ENCODE results near the gene PPM1H.

PPM1H gene

DNA sequence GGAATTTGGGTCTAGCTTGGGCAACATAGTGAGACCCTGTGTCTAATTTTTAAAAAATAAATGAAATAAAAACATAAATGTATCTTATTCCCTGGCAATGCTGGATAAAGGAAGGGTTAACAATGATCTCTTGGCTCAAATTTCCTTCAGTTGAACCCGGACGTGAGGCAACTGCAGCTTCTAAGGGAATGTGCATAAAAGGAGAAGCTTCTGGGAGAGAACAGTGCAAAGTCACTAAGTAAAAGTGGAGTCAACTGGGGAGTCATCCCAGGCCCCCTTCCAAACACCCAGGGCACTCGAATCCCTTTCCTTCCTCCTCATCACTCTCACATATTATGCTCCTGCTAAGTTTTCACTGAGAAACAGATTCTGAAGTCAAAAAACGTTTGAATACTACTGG lies 147.3 kb downstream of the PPM1H start:
- H3K4me3 Mint-ChIP-seq: no peak overlapping the region
- H3K9me3 Mint-ChIP-seq: no peaks in the 10 kb centered on the region
- TF ChIP-seq, protein P1, sequence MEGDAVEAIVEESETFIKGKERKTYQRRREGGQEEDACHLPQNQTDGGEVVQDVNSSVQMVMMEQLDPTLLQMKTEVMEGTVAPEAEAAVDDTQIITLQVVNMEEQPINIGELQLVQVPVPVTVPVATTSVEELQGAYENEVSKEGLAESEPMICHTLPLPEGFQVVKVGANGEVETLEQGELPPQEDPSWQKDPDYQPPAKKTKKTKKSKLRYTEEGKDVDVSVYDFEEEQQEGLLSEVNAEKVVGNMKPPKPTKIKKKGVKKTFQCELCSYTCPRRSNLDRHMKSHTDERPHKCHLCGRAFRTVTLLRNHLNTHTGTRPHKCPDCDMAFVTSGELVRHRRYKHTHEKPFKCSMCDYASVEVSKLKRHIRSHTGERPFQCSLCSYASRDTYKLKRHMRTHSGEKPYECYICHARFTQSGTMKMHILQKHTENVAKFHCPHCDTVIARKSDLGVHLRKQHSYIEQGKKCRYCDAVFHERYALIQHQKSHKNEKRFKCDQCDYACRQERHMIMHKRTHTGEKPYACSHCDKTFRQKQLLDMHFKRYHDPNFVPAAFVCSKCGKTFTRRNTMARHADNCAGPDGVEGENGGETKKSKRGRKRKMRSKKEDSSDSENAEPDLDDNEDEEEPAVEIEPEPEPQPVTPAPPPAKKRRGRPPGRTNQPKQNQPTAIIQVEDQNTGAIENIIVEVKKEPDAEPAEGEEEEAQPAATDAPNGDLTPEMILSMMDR (IDR thresholded peaks at IDR 0.05): no peak
- peaks cover 73% of the 10 kb centered on the region for H3K4me1 Mint-ChIP-seq
- no peak for DNase-seq
- peak overlapping the region; percentile 79 for H3K27ac Mint-ChIP-seq
- no peaks in the 10 kb centered on the region for H3K27me3 Mint-ChIP-seq (ENCODE audit: low read depth, poor library complexity)
- H3K36me3 Mint-ChIP-seq (ENCODE audit: low read depth): peaks cover 4% of the 10 kb centered on the region

DNA sequence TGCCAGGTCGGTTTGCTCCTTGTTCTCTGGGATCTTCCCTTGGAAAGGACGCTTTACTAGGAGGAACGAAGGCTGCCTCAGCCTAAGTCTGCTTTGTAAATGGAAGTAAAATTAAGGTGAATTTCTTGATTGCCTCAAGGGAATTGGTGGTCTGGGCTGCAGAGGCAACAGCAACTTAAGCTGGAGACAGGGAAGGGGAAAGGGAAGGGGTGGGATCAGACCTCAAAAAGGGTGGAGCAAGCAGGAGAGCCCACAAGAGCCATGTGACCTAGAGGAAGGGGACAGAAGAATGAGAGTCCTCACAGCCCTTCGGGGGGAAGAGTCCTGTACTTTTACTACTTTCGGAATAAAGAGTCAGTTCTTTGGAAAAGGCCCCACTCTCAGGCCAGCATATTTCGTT lies 147.9 kb downstream of the PPM1H start:
- H3K9me3 Mint-ChIP-seq: no peaks in the 10 kb centered on the region
- no peaks in the 10 kb centered on the region for H3K27me3 Mint-ChIP-seq (ENCODE audit: low read depth, poor library complexity)
- H3K36me3 Mint-ChIP-seq (ENCODE audit: low read depth): peaks cover 4% of the 10 kb centered on the region
- no peak overlapping the region for H3K4me3 Mint-ChIP-seq
- H3K4me1 Mint-ChIP-seq: peaks cover 69% of the 10 kb centered on the region
- H3K27ac Mint-ChIP-seq: peak overlapping the region; percentile 73
- DNase-seq: no peak
- TF ChIP-seq, protein P1 (IDR thresholded peaks at IDR 0.05): no peak

DNA sequence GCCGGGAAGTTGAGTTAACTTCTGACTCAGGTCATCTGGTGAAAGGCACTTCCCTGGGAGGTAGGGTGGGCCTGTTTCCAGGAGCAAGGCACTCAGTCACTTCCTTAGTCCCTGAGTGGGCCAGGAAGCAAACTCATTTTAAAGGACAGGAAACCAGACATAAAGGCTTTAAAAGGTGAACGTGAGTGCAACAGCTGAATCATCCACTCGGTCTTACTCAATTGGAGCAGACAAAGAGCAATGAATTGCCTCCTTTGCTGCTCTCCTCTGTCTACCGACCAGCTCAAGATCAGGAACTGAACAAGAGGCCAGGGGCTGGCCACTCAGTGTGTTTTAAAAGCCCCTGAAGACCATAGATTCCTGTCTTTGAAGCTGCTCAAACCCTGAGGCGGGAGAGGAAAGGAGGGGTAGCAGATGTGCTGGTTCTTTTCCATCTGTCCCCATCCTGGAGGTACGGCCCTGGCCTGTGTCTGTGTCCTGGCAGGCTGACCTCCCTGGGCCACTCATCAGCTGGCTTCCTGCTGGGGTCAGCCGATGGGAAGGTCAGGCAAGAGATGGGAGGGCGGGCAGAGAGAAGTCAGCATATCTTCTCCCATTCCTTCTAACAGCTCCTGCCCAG lies 148.9 kb downstream of the PPM1H start:
- no peak overlapping the region for H3K4me3 Mint-ChIP-seq
- H3K4me1 Mint-ChIP-seq: peaks cover 66% of the 10 kb centered on the region
- DNase-seq: no peak

DNA sequence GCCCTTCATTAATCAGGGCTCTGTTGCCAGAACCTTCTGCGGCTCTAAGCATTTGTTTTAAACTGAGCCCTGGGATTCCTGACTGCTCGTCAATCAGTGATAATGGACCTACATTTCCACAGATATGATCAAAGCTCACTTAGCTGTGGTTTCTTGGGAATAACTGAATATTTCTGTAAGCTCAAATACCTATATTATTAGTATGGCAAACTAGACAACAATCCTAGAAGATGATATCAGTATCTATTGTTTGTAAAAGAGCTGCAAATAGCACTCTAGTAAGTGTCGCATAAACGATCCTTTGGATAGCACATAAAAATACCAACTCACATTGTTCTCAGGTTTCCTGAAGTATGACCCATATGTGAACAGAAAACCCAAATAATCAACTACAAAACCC lies 150.4 kb downstream of the PPM1H start:
- Mint-ChIP-seq H3K4me1 (peaks cover 52% of the 10 kb centered on the region), H3K27ac (no peak overlapping the region), H3K36me3 (ENCODE audit: low read depth) (peaks cover 4% of the 10 kb centered on the region), H3K4me3 (no peak overlapping the region), H3K27me3 (ENCODE audit: low read depth, poor library complexity) (no peaks in the 10 kb centered on the region), H3K9me3 (no peaks in the 10 kb centered on the region)
- no peak for DNase-seq
- TF ChIP-seq, protein P1 (IDR thresholded peaks at IDR 0.05): no peak

More for the DNA sequence above, 148.9 kb downstream of the PPM1H start:
- H3K36me3 Mint-ChIP-seq (ENCODE audit: low read depth): peaks cover 4% of the 10 kb centered on the region
- TF ChIP-seq, protein P1 (IDR thresholded peaks at IDR 0.05): no peak
- no peaks in the 10 kb centered on the region for H3K9me3 Mint-ChIP-seq
- H3K27me3 Mint-ChIP-seq (ENCODE audit: low read depth, poor library complexity): no peaks in the 10 kb centered on the region
- peak overlapping the region; percentile 88 for H3K27ac Mint-ChIP-seq

DNA sequence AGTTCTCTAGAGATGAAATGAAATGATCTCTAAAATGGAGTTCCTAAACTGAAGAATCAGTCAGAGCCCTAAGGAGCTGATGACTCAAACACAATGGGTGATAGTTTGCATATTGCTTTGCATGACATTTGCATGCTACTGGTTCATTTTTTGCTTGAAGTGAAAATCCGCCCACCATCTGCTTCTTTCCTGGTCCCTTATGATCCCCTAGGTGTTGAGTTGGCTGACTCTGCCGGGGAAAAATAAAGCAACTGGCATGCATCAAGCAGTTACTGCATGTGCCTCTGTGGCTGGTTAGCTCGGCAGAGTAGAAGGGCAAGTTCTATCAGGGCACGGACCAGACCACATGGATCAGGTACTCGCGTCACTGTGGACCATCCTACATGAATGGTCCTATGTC lies 151.1 kb downstream of the PPM1H start:
- H3K36me3 Mint-ChIP-seq (ENCODE audit: low read depth): peaks cover 4% of the 10 kb centered on the region
- H3K27ac Mint-ChIP-seq: no peak overlapping the region
- TF ChIP-seq, protein P1 (IDR thresholded peaks at IDR 0.05): no peak
- H3K4me1 Mint-ChIP-seq: peaks cover 45% of the 10 kb centered on the region
- H3K9me3 Mint-ChIP-seq: no peaks in the 10 kb centered on the region
- no peaks in the 10 kb centered on the region for H3K27me3 Mint-ChIP-seq (ENCODE audit: low read depth, poor library complexity)
- H3K4me3 Mint-ChIP-seq: no peak overlapping the region
- DNase-seq: no peak
